Activated CD8-positive, alpha-beta T cell treated with anti-CD3 and anti-CD28 coated beads for 36 hours (primary cell): ENCODE results near the gene TMEM156. TPM values are rescaled to one million over a fixed set of nuclear protein-coding genes. Genes with fewer than 3 reads are reported as not detected.

Source experiments
- ATAC-seq: fragments of 200-7000 bp; cut with Tn5 transposase; one replicate; pipeline ENCODE4 v1.10.0; 2021; ENCODE audit warnings: mild to moderate bottlenecking, moderate library complexity
- CTCF ChIA-PET: fragments of 350-600 bp; sonication (Branson Sonifier 250); formaldehyde crosslinking; loops from one replicate; lab custom pipeline; 2021; ENCODE audit warnings: antibody characterized with exemption; lab: Charles Lee
- POLR2A ChIA-PET: fragments of 350-600 bp; sonication (Branson Sonifier 250); formaldehyde crosslinking; loops from one replicate; lab custom pipeline; 2021; ENCODE audit warnings: antibody characterized with exemption; lab: Charles Lee
- DNase-seq: peaks from one replicate; pipeline ENCODE4 v3.0.0-alpha.2; 2020
- H3K27ac Mint-ChIP-seq: one replicate; pipeline ENCODE4 v1.8.0; 2021; ENCODE audit warnings: mild to moderate bottlenecking, mixed read lengths
- H3K27me3 Mint-ChIP-seq: one replicate; pipeline ENCODE4 v1.8.0; 2021; ENCODE audit warnings: mixed read lengths
- H3K36me3 Mint-ChIP-seq: one replicate; pipeline ENCODE4 v1.8.0; 2021; ENCODE audit warnings: low read depth, mixed read lengths
- H3K4me1 Mint-ChIP-seq: one replicate; pipeline ENCODE4 v1.8.0; 2021; ENCODE audit warnings: low read depth, mixed read lengths
- H3K4me3 Mint-ChIP-seq: one replicate; pipeline ENCODE4 v1.8.0; 2021; ENCODE audit warnings: mild to moderate bottlenecking, moderate library complexity, mixed read lengths
- H3K9me3 Mint-ChIP-seq: one replicate; pipeline ENCODE4 v1.8.0; 2021; ENCODE audit warnings: mixed read lengths
- CTCF ChIP-seq: fragments of 200-600 bp; IDR thresholded peaks from one replicate; pipeline ENCODE4 v1.8.0; 2022; ENCODE audit warnings: antibody characterized with exemption, mild to moderate bottlenecking
- intact Hi-C: fragments of 100-400 bp; cut with micrococcal nuclease; formaldehyde crosslinking; loops from one replicate; pipeline ENCODE4 v1.10.0; 2022
- total RNA-seq, 2 experiments: library from RNA; stranded (reverse); gene quantifications; one replicate each; pipeline ENCODE4 v1.2.3, GENCODE V29; 2021

Gene TMEM156
- total RNA-seq, 2 experiments from 2014 or later, result 11.7 to 12.0 TPM

- peak; percentile 89 for ATAC-seq
- POLR2A ChIA-PET, result interaction anchor here (1.0 kb wide), 1 partner anchor 22 kb away, joined by 3 read pairs; no protein-coding TSS in a partner anchor
- H3K4me3 Mint-ChIP-seq, result no peak overlapping the region
- DNase-seq, result peak; percentile 37
- TF ChIP-seq CTCF, result no peak
- peak overlapping the region; percentile 74 for H3K27ac Mint-ChIP-seq
- no peaks in the 10 kb centered on the region for H3K27me3 Mint-ChIP-seq
- intact Hi-C loops, result loop anchor here (5.0 to 10.0 kb wide), 2 partner anchors 34 to 54 kb away; partner anchors contain the start of gene TMEM156
- peaks cover 49% of the 10 kb centered on the region for H3K4me1 Mint-ChIP-seq
- H3K9me3 Mint-ChIP-seq, result no peaks in the 10 kb centered on the region
- CTCF ChIA-PET, result interaction anchor here (1.3 kb wide), 1 partner anchor 15 kb away, joined by 3 read pairs; no protein-coding TSS in a partner anchor
- H3K36me3 Mint-ChIP-seq, result peaks cover 37% of the 10 kb centered on the region
Observed at GRCh38 chr4:38980903-38981676, 51.1 kb downstream of the TMEM156 start.

GRCh38 chr4:38979511-38980230, 52.5 kb downstream of the TMEM156 start:
- Mint-ChIP-seq H3K4me1 (peaks cover 39% of the 10 kb centered on the region), H3K4me3 (no peak overlapping the region), H3K27me3 (no peaks in the 10 kb centered on the region), H3K9me3 (no peaks in the 10 kb centered on the region), H3K27ac (peak overlapping the region; percentile 74), H3K36me3 (peaks cover 33% of the 10 kb centered on the region)
- DNase-seq (no peak), ATAC-seq (no peak)
- no peak for TF ChIP-seq CTCF
- intact Hi-C loops, result loop anchor here (5.0 to 10.0 kb wide), 2 partner anchors 32 to 55 kb away; partner anchors contain the start of gene TMEM156
- POLR2A ChIA-PET, result interaction anchor here (1.0 kb wide), 1 partner anchor 24 kb away, joined by 3 read pairs; no protein-coding TSS in a partner anchor
- CTCF ChIA-PET, result interaction anchor here (1.3 to 1.9 kb wide), 2 partner anchors 14 to 77 kb away, joined by 3 to 4 read pairs; no protein-coding TSS in a partner anchor

GRCh38 chr4:38979081-38979480, 53.1 kb downstream of the TMEM156 start:
- ChIA-PET CTCF (interaction anchor here (1.9 kb wide), 1 partner anchor 76 kb away, joined by 4 read pairs; no protein-coding TSS in a partner anchor), POLR2A (no interaction called here)
- ATAC-seq (no peak), DNase-seq (no peak)
- no peaks in the 10 kb centered on the region for H3K9me3 Mint-ChIP-seq
- intact Hi-C loops, result no loop called here
- no peaks in the 10 kb centered on the region for H3K27me3 Mint-ChIP-seq
- TF ChIP-seq CTCF, result no peak
- H3K27ac Mint-ChIP-seq, result no peak overlapping the region
- peaks cover 29% of the 10 kb centered on the region for H3K36me3 Mint-ChIP-seq
- H3K4me3 Mint-ChIP-seq, result no peak overlapping the region
- peaks cover 35% of the 10 kb centered on the region for H3K4me1 Mint-ChIP-seq

- peaks cover 12% of the 10 kb centered on the region for H3K36me3 Mint-ChIP-seq
- POLR2A ChIA-PET, result interaction anchor here (0.6 kb wide), 1 partner anchor 115 kb away, joined by 4 read pairs; no protein-coding TSS in a partner anchor
- intact Hi-C loops, result no loop called here
- H3K27ac Mint-ChIP-seq, result no peak overlapping the region
- ATAC-seq (no peak), DNase-seq (no peak)
- H3K4me1 Mint-ChIP-seq, result peaks cover 22% of the 10 kb centered on the region
- no peaks in the 10 kb centered on the region for H3K9me3 Mint-ChIP-seq
- CTCF ChIA-PET, result no interaction called here
- no peak overlapping the region for H3K4me3 Mint-ChIP-seq
- H3K27me3 Mint-ChIP-seq, result no peaks in the 10 kb centered on the region
- TF ChIP-seq CTCF, result no peak
Observed at GRCh38 chr4:38976308-38976707, 55.9 kb downstream of the TMEM156 start.
